ENCODE results near the gene ART1.

Gene ART1

GRCh38 chr11:3609416-3610265, 35.3 kb upstream of the ART1 start:
- DNase-seq (ENCODE audit: extremely low read depth, insufficient read length), result no peak
- peak; percentile 94 for TF ChIP-seq CTCF (IDR thresholded peaks at IDR 0.05; ENCODE audit: insufficient read depth, low read length, poor library complexity, severe bottlenecking)
- Histone ChIP-seq H3K27me3 (replicated peaks; ENCODE audit: control insufficient read depth, insufficient read depth, low read length) (no peaks in the 10 kb centered on the region; the same call in 1 of the 2 replicates), H3K36me3 (ENCODE audit: control insufficient read depth, insufficient read depth, low read length) (no peaks in the 10 kb centered on the region), H3K4me3 (replicated peaks; ENCODE audit: low read depth, low read length) (no peak overlapping the region)

- no peak for DNase-seq (ENCODE audit: extremely low read depth, insufficient read length)
- Histone ChIP-seq H3K27me3 (replicated peaks; ENCODE audit: control insufficient read depth, insufficient read depth, low read length) (no peaks in the 10 kb centered on the region), H3K4me3 (replicated peaks; ENCODE audit: low read depth, low read length) (no peak overlapping the region), H3K36me3 (ENCODE audit: control insufficient read depth, insufficient read depth, low read length) (no peaks in the 10 kb centered on the region)
- TF ChIP-seq CTCF (IDR thresholded peaks at IDR 0.05; ENCODE audit: insufficient read depth, low read length, poor library complexity, severe bottlenecking), result no peak
Observed at GRCh38 chr11:3610846-3611245, 34.1 kb upstream of the ART1 start.

- no peak for TF ChIP-seq CTCF (IDR thresholded peaks at IDR 0.05; ENCODE audit: insufficient read depth, low read length, poor library complexity, severe bottlenecking)
- Histone ChIP-seq H3K4me3 (replicated peaks; ENCODE audit: low read depth, low read length) (no peak overlapping the region), H3K27me3 (replicated peaks; ENCODE audit: control insufficient read depth, insufficient read depth, low read length) (no peaks in the 10 kb centered on the region), H3K36me3 (ENCODE audit: control insufficient read depth, insufficient read depth, low read length) (no peaks in the 10 kb centered on the region)
- no peak for DNase-seq (ENCODE audit: extremely low read depth, insufficient read length)
Observed at GRCh38 chr11:3611976-3612678, 32.8 kb upstream of the ART1 start.

- no peak for DNase-seq (ENCODE audit: extremely low read depth, insufficient read length)
- no peak overlapping the region for H3K4me3 ChIP-seq (replicated peaks; ENCODE audit: low read depth, low read length)
- H3K27me3 ChIP-seq (replicated peaks; ENCODE audit: control insufficient read depth, insufficient read depth, low read length), result no peaks in the 10 kb centered on the region; the same call in 1 of the 2 replicates
- no peak for TF ChIP-seq CTCF (IDR thresholded peaks at IDR 0.05; ENCODE audit: insufficient read depth, low read length, poor library complexity, severe bottlenecking)
- no peaks in the 10 kb centered on the region for H3K36me3 ChIP-seq (ENCODE audit: control insufficient read depth, insufficient read depth, low read length)
Observed at GRCh38 chr11:3613998-3614741, 30.8 kb upstream of the ART1 start.

GRCh38 chr11:3614742-3615171, 30.2 kb upstream of the ART1 start:
- Histone ChIP-seq H3K4me3 (replicated peaks; ENCODE audit: low read depth, low read length) (no peak overlapping the region), H3K27me3 (replicated peaks; ENCODE audit: control insufficient read depth, insufficient read depth, low read length) (no peaks in the 10 kb centered on the region; the same call in 1 of the 2 replicates), H3K36me3 (ENCODE audit: control insufficient read depth, insufficient read depth, low read length) (no peaks in the 10 kb centered on the region)
- TF ChIP-seq CTCF (IDR thresholded peaks at IDR 0.05; ENCODE audit: insufficient read depth, low read length, poor library complexity, severe bottlenecking), result no peak
- no peak for DNase-seq (ENCODE audit: extremely low read depth, insufficient read length)

Measured in GM06990 (cell line).